ENCODE data around the gene HMGB4.

The HMGB4 gene

DNA sequence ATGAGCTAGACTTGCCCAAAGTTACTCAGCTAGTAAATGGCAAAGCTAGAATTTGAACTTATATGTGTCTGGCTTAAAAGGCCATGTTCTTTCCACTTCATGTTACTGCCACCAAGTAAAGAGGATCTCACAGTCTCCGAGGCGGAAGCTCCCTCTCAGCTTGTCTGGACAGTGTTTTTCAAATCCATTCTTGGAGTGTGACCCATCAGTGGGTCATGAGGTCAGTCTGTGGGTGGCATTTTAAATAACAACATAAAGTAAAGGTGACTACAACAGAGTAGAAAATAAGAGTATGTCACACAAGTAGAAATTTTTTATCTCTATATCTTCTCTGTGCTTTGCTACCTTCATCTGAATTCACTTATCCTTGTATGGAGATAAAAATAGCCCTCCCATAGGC lies 3.2 kb upstream of the HMGB4 start:
- TF ChIP-seq POLR2AphosphoS5 (IDR thresholded peaks at IDR 0.05; ENCODE audit: low read depth) = no peak
- TF ChIP-seq, protein P1, sequence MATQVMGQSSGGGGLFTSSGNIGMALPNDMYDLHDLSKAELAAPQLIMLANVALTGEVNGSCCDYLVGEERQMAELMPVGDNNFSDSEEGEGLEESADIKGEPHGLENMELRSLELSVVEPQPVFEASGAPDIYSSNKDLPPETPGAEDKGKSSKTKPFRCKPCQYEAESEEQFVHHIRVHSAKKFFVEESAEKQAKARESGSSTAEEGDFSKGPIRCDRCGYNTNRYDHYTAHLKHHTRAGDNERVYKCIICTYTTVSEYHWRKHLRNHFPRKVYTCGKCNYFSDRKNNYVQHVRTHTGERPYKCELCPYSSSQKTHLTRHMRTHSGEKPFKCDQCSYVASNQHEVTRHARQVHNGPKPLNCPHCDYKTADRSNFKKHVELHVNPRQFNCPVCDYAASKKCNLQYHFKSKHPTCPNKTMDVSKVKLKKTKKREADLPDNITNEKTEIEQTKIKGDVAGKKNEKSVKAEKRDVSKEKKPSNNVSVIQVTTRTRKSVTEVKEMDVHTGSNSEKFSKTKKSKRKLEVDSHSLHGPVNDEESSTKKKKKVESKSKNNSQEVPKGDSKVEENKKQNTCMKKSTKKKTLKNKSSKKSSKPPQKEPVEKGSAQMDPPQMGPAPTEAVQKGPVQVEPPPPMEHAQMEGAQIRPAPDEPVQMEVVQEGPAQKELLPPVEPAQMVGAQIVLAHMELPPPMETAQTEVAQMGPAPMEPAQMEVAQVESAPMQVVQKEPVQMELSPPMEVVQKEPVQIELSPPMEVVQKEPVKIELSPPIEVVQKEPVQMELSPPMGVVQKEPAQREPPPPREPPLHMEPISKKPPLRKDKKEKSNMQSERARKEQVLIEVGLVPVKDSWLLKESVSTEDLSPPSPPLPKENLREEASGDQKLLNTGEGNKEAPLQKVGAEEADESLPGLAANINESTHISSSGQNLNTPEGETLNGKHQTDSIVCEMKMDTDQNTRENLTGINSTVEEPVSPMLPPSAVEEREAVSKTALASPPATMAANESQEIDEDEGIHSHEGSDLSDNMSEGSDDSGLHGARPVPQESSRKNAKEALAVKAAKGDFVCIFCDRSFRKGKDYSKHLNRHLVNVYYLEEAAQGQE (IDR thresholded peaks at IDR 0.05; ENCODE audit: insufficient replicate concordance, low read depth) = no peak
- H3K4me3 ChIP-seq (replicated peaks; ENCODE audit: insufficient read depth, low read length) = no peak overlapping the region
- no peak overlapping the region for H3K27ac ChIP-seq (replicated peaks)
- no peak for DNase-seq (ENCODE audit: low read depth in 1 of 2, low spot score in 1 of 2)
- no peaks in the 10 kb centered on the region for H3K27me3 ChIP-seq (ENCODE audit: insufficient read depth, poor library complexity, severe bottlenecking)

DNA sequence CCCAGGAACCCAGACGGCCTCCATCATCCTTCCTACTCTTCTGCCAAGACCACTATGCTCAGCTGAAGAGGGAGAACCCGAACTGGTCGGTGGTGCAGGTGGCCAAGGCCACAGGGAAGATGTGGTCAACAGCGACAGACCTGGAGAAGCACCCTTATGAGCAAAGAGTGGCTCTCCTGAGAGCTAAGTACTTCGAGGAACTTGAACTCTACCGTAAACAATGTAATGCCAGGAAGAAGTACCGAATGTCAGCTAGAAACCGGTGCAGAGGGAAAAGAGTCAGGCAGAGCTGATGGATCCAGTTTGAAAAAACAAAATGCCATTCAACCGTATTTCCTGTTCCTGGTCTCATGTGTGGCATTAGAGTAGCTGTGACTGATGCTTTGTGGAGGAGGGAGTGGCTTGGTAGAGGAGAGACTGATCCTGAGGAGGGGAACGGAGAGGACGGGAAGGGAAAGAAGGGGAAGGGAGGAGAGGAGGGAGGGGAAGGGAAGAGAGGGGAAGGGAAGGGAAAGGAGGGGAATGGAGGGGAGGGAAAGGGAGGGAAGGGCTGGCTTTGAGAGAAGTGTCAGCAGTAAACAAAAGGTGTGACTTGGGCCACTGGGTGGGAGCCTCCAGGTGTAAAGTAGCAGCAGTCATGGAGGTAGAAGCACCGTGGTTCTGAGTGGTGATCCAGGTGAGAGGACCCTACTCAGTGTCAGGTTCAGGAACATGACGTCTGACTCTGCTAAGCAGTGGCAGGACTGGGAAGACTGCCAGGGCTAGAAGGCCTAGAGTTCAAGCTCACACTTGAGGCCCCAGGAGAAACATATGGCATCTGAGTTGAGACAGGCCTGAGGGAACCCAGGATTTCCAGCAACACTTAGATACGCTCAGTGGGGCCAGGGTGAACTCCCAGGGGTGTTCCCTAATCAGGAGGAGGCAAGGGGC lies 846 bp downstream of the HMGB4 start:
- Histone ChIP-seq H3K27ac (replicated peaks) (no peak overlapping the region), H3K4me3 (replicated peaks; ENCODE audit: insufficient read depth, low read length) (no peak overlapping the region), H3K27me3 (ENCODE audit: insufficient read depth, poor library complexity, severe bottlenecking) (no peaks in the 10 kb centered on the region)
- TF ChIP-seq, protein P1 (IDR thresholded peaks at IDR 0.05; ENCODE audit: insufficient replicate concordance, low read depth) = no peak
- no peak for TF ChIP-seq GABPA (IDR thresholded peaks at IDR 0.05; ENCODE audit: low read depth)
- TF ChIP-seq, protein P2, sequence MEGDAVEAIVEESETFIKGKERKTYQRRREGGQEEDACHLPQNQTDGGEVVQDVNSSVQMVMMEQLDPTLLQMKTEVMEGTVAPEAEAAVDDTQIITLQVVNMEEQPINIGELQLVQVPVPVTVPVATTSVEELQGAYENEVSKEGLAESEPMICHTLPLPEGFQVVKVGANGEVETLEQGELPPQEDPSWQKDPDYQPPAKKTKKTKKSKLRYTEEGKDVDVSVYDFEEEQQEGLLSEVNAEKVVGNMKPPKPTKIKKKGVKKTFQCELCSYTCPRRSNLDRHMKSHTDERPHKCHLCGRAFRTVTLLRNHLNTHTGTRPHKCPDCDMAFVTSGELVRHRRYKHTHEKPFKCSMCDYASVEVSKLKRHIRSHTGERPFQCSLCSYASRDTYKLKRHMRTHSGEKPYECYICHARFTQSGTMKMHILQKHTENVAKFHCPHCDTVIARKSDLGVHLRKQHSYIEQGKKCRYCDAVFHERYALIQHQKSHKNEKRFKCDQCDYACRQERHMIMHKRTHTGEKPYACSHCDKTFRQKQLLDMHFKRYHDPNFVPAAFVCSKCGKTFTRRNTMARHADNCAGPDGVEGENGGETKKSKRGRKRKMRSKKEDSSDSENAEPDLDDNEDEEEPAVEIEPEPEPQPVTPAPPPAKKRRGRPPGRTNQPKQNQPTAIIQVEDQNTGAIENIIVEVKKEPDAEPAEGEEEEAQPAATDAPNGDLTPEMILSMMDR (IDR thresholded peaks at IDR 0.05; ENCODE audit: insufficient read depth, low read length) = no peak
- no peak for TF ChIP-seq SPI1 (IDR thresholded peaks at IDR 0.05; ENCODE audit: borderline replicate concordance, low read depth)
- no peak for TF ChIP-seq POLR2AphosphoS5 (IDR thresholded peaks at IDR 0.05; ENCODE audit: low read depth)
- no peak for DNase-seq (ENCODE audit: low read depth in 1 of 2, low spot score in 1 of 2)

DNA sequence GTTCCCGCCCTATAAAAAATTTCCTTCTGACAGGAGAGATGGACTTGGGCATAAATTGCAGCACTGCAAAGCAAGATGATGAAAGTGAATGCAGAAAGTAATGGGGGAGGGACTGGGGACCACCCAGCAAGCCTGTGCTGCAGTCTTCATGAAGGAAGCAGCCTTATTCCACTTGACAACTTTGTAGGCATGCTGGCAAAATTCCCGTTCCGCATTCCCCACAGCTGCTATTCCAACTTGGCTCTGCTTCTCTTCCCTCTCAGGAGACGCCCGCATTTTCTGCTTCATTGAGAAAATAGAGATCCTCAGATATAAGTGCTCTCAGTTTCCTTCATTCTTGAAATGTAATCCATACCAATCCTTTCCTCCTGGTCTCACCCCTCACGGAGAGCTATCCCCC lies 2.4 kb downstream of the HMGB4 start:
- no peak for DNase-seq (ENCODE audit: low read depth in 1 of 2, low spot score in 1 of 2)
- Histone ChIP-seq H3K4me3 (replicated peaks; ENCODE audit: insufficient read depth, low read length) (no peak overlapping the region), H3K27me3 (ENCODE audit: insufficient read depth, poor library complexity, severe bottlenecking) (no peaks in the 10 kb centered on the region), H3K27ac (replicated peaks) (no peak overlapping the region)
- TF ChIP-seq GABPA (IDR thresholded peaks at IDR 0.05; ENCODE audit: low read depth) = no peak
- no peak for TF ChIP-seq POLR2AphosphoS5 (IDR thresholded peaks at IDR 0.05; ENCODE audit: low read depth)
- TF ChIP-seq SPI1 (IDR thresholded peaks at IDR 0.05; ENCODE audit: borderline replicate concordance, low read depth) = no peak
- TF ChIP-seq, protein P1 (IDR thresholded peaks at IDR 0.05; ENCODE audit: insufficient replicate concordance, low read depth) = no peak

DNA sequence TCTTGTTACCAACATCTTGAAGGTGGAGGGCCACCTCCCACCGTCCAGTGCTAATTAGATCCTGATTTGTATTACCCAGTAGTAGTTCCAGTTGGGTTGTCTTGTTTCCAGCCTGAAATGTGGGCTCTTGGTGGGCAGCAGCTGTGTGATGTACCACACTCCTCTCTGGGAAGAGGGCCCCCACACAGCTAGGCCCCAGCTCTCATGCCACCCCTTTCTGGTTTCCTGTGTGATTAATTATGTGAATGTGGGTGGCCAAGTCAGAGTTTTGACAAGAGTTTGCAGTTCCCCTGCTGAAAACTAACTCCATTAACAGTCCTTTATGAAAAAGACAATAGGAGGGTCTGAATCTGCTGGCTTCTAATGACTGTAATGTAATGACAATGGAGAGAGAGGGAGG lies 3.8 kb downstream of the HMGB4 start:
- Histone ChIP-seq H3K27me3 (ENCODE audit: insufficient read depth, poor library complexity, severe bottlenecking) (no peaks in the 10 kb centered on the region), H3K27ac (replicated peaks) (no peak overlapping the region), H3K4me3 (replicated peaks; ENCODE audit: insufficient read depth, low read length) (no peak overlapping the region)
- no peak for TF ChIP-seq GABPA (IDR thresholded peaks at IDR 0.05; ENCODE audit: low read depth)
- no peak for TF ChIP-seq POLR2AphosphoS5 (IDR thresholded peaks at IDR 0.05; ENCODE audit: low read depth)
- no peak for TF ChIP-seq SPI1 (IDR thresholded peaks at IDR 0.05; ENCODE audit: borderline replicate concordance, low read depth)
- TF ChIP-seq, protein P1 (IDR thresholded peaks at IDR 0.05; ENCODE audit: insufficient replicate concordance, low read depth) = no peak
- TF ChIP-seq, protein P2 (IDR thresholded peaks at IDR 0.05; ENCODE audit: insufficient read depth, low read length) = no peak
- no peak for DNase-seq (ENCODE audit: low read depth in 1 of 2, low spot score in 1 of 2)
